Lower lobe of right lung (tissue), 2 donors: Measurements from ENCODE around the gene DLEC1. TPM values are rescaled to one million over a fixed set of nuclear protein-coding genes. Genes with fewer than 3 reads are reported as not detected.

Experiments used
- ATAC-seq, 2 donors: fragments of 200-7000 bp; cut with Tn5 transposase; one replicate each; pipeline ENCODE4 v1.9.1; 2020 to 2022; ENCODE audit warnings: mild to moderate bottlenecking in 2 of 2, moderate library complexity in 2 of 2
- DNase-seq: peaks from one replicate; pipeline ENCODE4 v3.0.0-alpha.2; 2020
- H3K27ac ChIP-seq: fragments of 200-600 bp; one replicate; pipeline ENCODE4 v1.8.0; 2022
- H3K27me3 ChIP-seq: fragments of 200-600 bp; one replicate; pipeline ENCODE4 v1.8.0; 2022; ENCODE audit warnings: low read depth
- H3K36me3 ChIP-seq: fragments of 200-600 bp; one replicate; pipeline ENCODE4 v1.8.0; 2022; ENCODE audit warnings: mild to moderate bottlenecking
- H3K4me1 ChIP-seq: fragments of 200-600 bp; one replicate; pipeline ENCODE4 v1.8.0; 2022
- H3K4me3 ChIP-seq: fragments of 200-600 bp; one replicate; pipeline ENCODE4 v1.8.0; 2022; ENCODE audit warnings: mild to moderate bottlenecking
- H3K9me3 ChIP-seq: fragments of 200-600 bp; one replicate; pipeline ENCODE4 v1.8.0; 2022
- CTCF ChIP-seq: fragments of 200-600 bp; IDR thresholded peaks from one replicate; pipeline ENCODE4 v1.8.0; 2022; ENCODE audit warnings: antibody characterized with exemption, mild to moderate bottlenecking
- intact Hi-C: fragments of 100-400 bp; cut with DNase I; formaldehyde crosslinking; loops from one replicate; pipeline ENCODE4 v1.11.0; 2022
- total RNA-seq: library from RNA; stranded (reverse); fragmentation: NEBNext Ultra II Directional; extraction: Animal tissue kit (Norgen Biotek cat#: 25700); gene quantifications from one replicate; pipeline ENCODE4 v1.2.1, GENCODE V29; 2021
- donor health status: DM: no; HTN: yes; CAD: no; lungs with severe emphysema.

Gene DLEC1
- total RNA-seq, 1 donor from 2014 or later = 15.0 TPM

GRCh38 chr3:38139652-38140051, 100.6 kb downstream of the DLEC1 start:
- Histone ChIP-seq H3K4me1 (peaks cover 52% of the 10 kb centered on the region), H3K4me3 (peak overlapping the region; percentile 97), H3K9me3 (no peaks in the 10 kb centered on the region), H3K27me3 (no peaks in the 10 kb centered on the region), H3K27ac (peak overlapping the region; percentile 96), H3K36me3 (peaks cover 30% of the 10 kb centered on the region)
- no peak for TF ChIP-seq CTCF
- intact Hi-C loops = no loop called here
- ATAC-seq = no peak
- peak; percentile 39 for DNase-seq

DNA sequence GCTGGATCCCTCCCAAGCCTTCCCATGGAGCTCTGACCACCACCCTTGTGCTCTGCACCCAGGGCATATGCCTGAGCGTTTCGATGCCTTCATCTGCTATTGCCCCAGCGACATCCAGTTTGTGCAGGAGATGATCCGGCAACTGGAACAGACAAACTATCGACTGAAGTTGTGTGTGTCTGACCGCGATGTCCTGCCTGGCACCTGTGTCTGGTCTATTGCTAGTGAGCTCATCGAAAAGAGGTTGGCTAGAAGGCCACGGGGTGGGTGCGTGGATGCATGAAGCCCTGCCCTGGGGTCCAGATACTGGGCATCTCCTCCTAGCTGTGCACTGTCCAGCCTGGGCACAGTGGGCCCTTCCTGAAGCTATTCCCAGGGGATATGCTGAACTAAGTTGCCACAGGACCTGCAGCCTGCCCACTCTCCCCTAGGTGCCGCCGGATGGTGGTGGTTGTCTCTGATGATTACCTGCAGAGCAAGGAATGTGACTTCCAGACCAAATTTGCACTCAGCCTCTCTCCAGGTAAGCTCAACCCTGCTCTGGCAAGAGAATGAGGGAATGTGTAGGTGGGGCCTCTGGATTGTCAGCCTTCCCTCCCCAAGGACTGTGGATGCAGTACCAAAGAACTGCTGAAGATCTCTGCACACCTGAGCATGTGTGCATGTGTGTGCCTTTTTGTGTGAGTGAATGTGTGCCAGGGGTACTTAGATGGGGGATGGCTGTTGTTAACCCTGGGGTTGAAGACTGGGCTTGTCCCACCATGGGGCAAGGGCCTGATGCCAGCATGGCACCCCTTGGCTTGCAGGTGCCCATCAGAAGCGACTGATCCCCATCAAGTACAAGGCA, 101.5 kb downstream of the DLEC1 start:
- H3K4me1 ChIP-seq = peaks cover 43% of the 10 kb centered on the region
- H3K9me3 ChIP-seq = no peaks in the 10 kb centered on the region
- ATAC-seq (no peak), DNase-seq (peak; percentile 24)
- H3K27ac ChIP-seq = no peak overlapping the region
- peak overlapping the region; percentile 97 for H3K4me3 ChIP-seq
- H3K27me3 ChIP-seq = no peaks in the 10 kb centered on the region
- peaks cover 25% of the 10 kb centered on the region for H3K36me3 ChIP-seq
- intact Hi-C loops = no loop called here
- no peak for TF ChIP-seq CTCF

- Histone ChIP-seq H3K4me3 (no peak overlapping the region), H3K9me3 (no peaks in the 10 kb centered on the region), H3K4me1 (peaks cover 36% of the 10 kb centered on the region), H3K36me3 (peaks cover 25% of the 10 kb centered on the region), H3K27me3 (no peaks in the 10 kb centered on the region), H3K27ac (no peak overlapping the region)
- intact Hi-C loops = no loop called here
- peak; percentile 42 for DNase-seq
- no peak for ATAC-seq
- no peak for TF ChIP-seq CTCF
Measured at GRCh38 chr3:38141173-38141951, 102.4 kb downstream of the DLEC1 start.

GRCh38 chr3:38141952-38142273, 102.9 kb downstream of the DLEC1 start:
- intact Hi-C loops = no loop called here
- no peak for DNase-seq
- no peak for TF ChIP-seq CTCF

DNA sequence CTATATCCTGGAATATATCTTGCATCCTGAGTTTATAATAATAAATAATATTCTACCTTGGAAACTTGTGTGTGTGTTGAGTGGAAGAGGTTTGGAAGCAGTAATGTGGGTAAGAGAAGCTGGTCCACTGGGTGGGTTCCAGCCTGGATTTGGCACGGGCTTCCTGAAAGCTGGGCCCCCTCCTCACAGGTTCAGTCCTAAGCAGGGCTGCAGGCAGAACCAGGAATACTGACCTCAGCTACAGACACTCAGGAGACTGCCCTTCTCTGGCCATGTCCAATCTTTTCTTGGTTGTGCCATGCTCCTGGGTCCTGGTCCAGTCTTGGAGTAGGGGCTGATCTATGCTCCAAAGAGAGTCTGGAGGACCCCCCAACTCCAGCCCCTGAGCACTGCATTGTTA, 104.0 kb downstream of the DLEC1 start:
- no peak for TF ChIP-seq CTCF
- Histone ChIP-seq H3K27ac (no peak overlapping the region), H3K4me3 (no peak overlapping the region), H3K36me3 (peaks cover 25% of the 10 kb centered on the region), H3K27me3 (no peaks in the 10 kb centered on the region), H3K9me3 (no peaks in the 10 kb centered on the region), H3K4me1 (peaks cover 31% of the 10 kb centered on the region)
- intact Hi-C loops = no loop called here
- DNase-seq = no peak
- ATAC-seq = no peak

More at GRCh38 chr3:38141952-38142273, 102.9 kb downstream of the DLEC1 start:
- Histone ChIP-seq H3K27ac (no peak overlapping the region), H3K27me3 (no peaks in the 10 kb centered on the region), H3K36me3 (peaks cover 25% of the 10 kb centered on the region), H3K4me3 (no peak overlapping the region), H3K9me3 (no peaks in the 10 kb centered on the region), H3K4me1 (peaks cover 36% of the 10 kb centered on the region)
- no peak for ATAC-seq
